Keratinocyte (primary cell): Measurements from ENCODE around the gene ADGRG4. TPM values are rescaled to one million over a fixed set of nuclear protein-coding genes. Genes with fewer than 3 reads are reported as not detected.

ENCODE experiments used
- DNase-seq: peaks from one replicate; pipeline ENCODE4 v3.0.0-alpha.2; 2011; ENCODE audit warnings: low read depth, missing footprints, low spot score
- FAIRE-seq: peaks from 2 replicates; lab custom pipeline; 2011; peaks lifted over from hg19 to GRCh38; lab: Jason Lieb, UNC
- H2AFZ ChIP-seq: 2 replicates; pipeline ENCODE4 v1.6.0; 2012; ENCODE audit warnings: low read length, control low read depth, inconsistent platforms; ENCODE audit not compliant: control insufficient read depth
- H3K27ac ChIP-seq: 2 replicates; pipeline ENCODE4 v1.5.1; 2011; ENCODE audit warnings: low read length; ENCODE audit not compliant: control insufficient read depth, insufficient read depth
- H3K27me3 ChIP-seq: 3 replicates; pipeline ENCODE4 v1.6.0; 2011; ENCODE audit warnings: low read length; ENCODE audit not compliant: control insufficient read depth, insufficient read depth; ENCODE audit errors: extremely low read depth
- H3K36me3 ChIP-seq, 2 experiments: 2 replicates in 1 of 2; 3 replicates in 1 of 2; pipeline ENCODE4 v1.5.1; 2011; ENCODE audit warnings: low read length in 2 of 2, mild to moderate bottlenecking in 1 of 2; ENCODE audit not compliant: control insufficient read depth in 2 of 2, insufficient read depth in 2 of 2; ENCODE audit errors: extremely low read depth in 1 of 2
- H3K4me1 ChIP-seq: 3 replicates; pipeline ENCODE4 v1.5.1; 2011; ENCODE audit warnings: low read length; ENCODE audit not compliant: control insufficient read depth, insufficient read depth; ENCODE audit errors: extremely low read depth
- H3K4me2 ChIP-seq: 3 replicates; pipeline ENCODE4 v1.6.0; 2011; ENCODE audit warnings: low read depth, low read length; ENCODE audit not compliant: control insufficient read depth, insufficient read depth; ENCODE audit errors: extremely low read depth
- H3K4me3 ChIP-seq, 3 experiments: fragments of 200-600 bp in 1 of 3; sonication (generic) in 1 of 3; 2 replicates in 2 of 3; 3 replicates in 1 of 3; pipeline ENCODE4 v1.5.1; 2011 to 2016; ENCODE audit warnings: low read length in 3 of 3, mild to moderate bottlenecking in 3 of 3, control low read depth in 2 of 3, inconsistent platforms in 1 of 3, low read depth in 1 of 3, mixed read lengths in 1 of 3, mixed run types in 1 of 3, moderate library complexity in 1 of 3; ENCODE audit not compliant: control insufficient read depth in 2 of 3, insufficient read depth in 2 of 3; ENCODE audit errors: extremely low read depth in 1 of 3
- H3K79me2 ChIP-seq: 2 replicates; pipeline ENCODE4 v1.6.0; 2012; ENCODE audit warnings: low read length; ENCODE audit not compliant: control insufficient read depth, insufficient read depth
- H3K9ac ChIP-seq: 3 replicates; pipeline ENCODE4 v1.6.0; 2011; ENCODE audit warnings: low read length; ENCODE audit not compliant: control insufficient read depth, insufficient read depth; ENCODE audit errors: extremely low read depth
- H3K9me1 ChIP-seq: 3 replicates; pipeline ENCODE4 v1.6.0; 2011; ENCODE audit warnings: low read length; ENCODE audit not compliant: control insufficient read depth, insufficient read depth; ENCODE audit errors: extremely low read depth
- H3K9me3 ChIP-seq: 2 replicates; pipeline ENCODE4 v1.5.1; 2012; ENCODE audit warnings: low read depth, low read length; ENCODE audit not compliant: control insufficient read depth
- H4K20me1 ChIP-seq: 3 replicates; pipeline ENCODE4 v1.6.0; 2011; ENCODE audit warnings: low read length; ENCODE audit not compliant: control insufficient read depth, insufficient read depth; ENCODE audit errors: extremely low read depth
- EZH2 ChIP-seq: IDR thresholded peaks from one replicate; pipeline ENCODE4 v1.6.1; 2012; ENCODE audit warnings: inconsistent platforms, mild to moderate bottlenecking, low read length, moderate library complexity
- dilution Hi-C: fragments of 300-500 bp; cut with MboI; formaldehyde crosslinking; loops from one replicate; pipeline ENCODE4 v1.7.0; 2020; ENCODE audit warnings: low sequenced_read_pairs; ENCODE audit not compliant: extremely low pct_ligation_motif_present
- polyA plus RNA-seq, 5 experiments: library from polyadenylated mRNA; depleted of rRNA in 3 of 5; stranded (reverse) in 3 of 5; stranded (forward) in 1 of 5; unstranded in 1 of 5; fragments of >200 nt; gene quantifications; 1 replicate in 1 of 5; 2 replicates in 3 of 5; 3 replicates in 1 of 5; pipeline versions ENCODE4 v1.2.1 to v1.2.3, GENCODE V29; 2011 to 2012; ENCODE audit warnings: missing spikeins in 2 of 5, low read depth in 1 of 5, low replicate concordance in 1 of 5
- TF ChIP-seq, protein P1 (sequence below), 3 experiments: IDR thresholded peaks in 1 of 3; conservative IDR thresholded peaks in 1 of 3; optimal IDR thresholded peaks in 1 of 3; 2 replicates in 2 of 3; 3 replicates in 1 of 3; pipeline versions ENCODE3 to v1.5.1; 2011; ENCODE audit warnings: low read length in 3 of 3, mild to moderate bottlenecking in 3 of 3, moderate library complexity in 2 of 3, control low read depth in 1 of 3, inconsistent platforms in 1 of 3; ENCODE audit not compliant: insufficient read depth in 2 of 3; ENCODE audit errors: extremely low read depth in 1 of 3

ADGRG4 gene
- polyA plus RNA-seq, 1 donor (not counting 4 experiments of a cell fraction or from before 2014, with no cell fraction given) = not detected

DNA sequence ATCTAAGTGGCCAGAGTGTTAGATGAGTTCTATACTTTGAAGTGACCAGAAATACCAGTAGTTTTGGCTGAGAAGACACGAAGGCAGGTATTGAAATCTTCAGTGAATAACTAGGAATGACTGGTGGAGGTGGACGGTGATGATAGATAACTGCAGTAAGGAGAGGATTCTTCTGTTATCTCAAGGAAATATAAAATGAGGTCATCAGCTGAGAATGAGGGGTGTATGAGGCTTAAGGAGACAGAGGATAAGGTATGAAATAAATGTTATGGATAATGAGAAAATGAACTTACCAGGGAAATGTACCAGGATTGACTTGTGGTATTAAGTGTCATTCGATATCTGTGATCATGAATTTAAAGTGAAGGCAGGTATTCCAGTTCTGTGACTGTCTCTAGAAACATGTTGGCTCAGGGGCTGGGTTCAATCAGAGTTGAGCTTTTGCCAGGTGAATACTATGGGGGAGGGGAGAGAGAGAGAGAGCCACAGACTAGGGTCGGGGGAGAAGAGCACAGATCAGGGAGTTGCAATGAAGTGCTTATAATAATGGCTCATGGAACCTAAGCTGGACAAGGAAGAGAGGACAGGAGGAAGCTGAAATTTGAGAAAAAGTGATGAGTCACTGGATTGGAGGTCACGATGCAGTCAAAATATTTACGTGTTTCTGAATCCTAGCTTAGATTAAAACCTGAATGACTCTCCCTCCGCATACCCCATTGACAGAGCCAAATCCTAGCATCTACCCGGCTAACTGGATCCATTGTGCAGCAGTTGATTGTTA is 149.5 kb downstream of the ADGRG4 start:
- H3K9me1 ChIP-seq = no peaks in the 10 kb centered on the region
- H3K4me3 ChIP-seq = no peak overlapping the region
- no peak overlapping the region for H3K27ac ChIP-seq
- H3K9ac ChIP-seq = no peak overlapping the region
- no peaks in the 10 kb centered on the region for H3K27me3 ChIP-seq
- dilution Hi-C loops = no loop called here
- FAIRE-seq (no peak), DNase-seq (no peak)
- no peaks in the 10 kb centered on the region for H3K36me3 ChIP-seq
- no peaks in the 10 kb centered on the region for H3K9me3 ChIP-seq
- no peaks in the 10 kb centered on the region for H4K20me1 ChIP-seq
- no peak overlapping the region for H3K4me2 ChIP-seq
- no peak for TF ChIP-seq EZH2
- TF ChIP-seq, protein P1, sequence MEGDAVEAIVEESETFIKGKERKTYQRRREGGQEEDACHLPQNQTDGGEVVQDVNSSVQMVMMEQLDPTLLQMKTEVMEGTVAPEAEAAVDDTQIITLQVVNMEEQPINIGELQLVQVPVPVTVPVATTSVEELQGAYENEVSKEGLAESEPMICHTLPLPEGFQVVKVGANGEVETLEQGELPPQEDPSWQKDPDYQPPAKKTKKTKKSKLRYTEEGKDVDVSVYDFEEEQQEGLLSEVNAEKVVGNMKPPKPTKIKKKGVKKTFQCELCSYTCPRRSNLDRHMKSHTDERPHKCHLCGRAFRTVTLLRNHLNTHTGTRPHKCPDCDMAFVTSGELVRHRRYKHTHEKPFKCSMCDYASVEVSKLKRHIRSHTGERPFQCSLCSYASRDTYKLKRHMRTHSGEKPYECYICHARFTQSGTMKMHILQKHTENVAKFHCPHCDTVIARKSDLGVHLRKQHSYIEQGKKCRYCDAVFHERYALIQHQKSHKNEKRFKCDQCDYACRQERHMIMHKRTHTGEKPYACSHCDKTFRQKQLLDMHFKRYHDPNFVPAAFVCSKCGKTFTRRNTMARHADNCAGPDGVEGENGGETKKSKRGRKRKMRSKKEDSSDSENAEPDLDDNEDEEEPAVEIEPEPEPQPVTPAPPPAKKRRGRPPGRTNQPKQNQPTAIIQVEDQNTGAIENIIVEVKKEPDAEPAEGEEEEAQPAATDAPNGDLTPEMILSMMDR (optimal IDR thresholded peaks at IDR 0.05 in 1 of 3, IDR thresholded peaks at IDR 0.05 in 1 of 3, conservative IDR thresholded peaks at IDR 0.05 in 1 of 3; ENCODE audit: extremely low read depth in 1 of 3, insufficient read depth in 2 of 3, low read length in 3 of 3) = no peak
- H3K4me1 ChIP-seq = no peaks in the 10 kb centered on the region
- H2AFZ ChIP-seq = no peak overlapping the region
- H3K79me2 ChIP-seq = no peaks in the 10 kb centered on the region

DNA sequence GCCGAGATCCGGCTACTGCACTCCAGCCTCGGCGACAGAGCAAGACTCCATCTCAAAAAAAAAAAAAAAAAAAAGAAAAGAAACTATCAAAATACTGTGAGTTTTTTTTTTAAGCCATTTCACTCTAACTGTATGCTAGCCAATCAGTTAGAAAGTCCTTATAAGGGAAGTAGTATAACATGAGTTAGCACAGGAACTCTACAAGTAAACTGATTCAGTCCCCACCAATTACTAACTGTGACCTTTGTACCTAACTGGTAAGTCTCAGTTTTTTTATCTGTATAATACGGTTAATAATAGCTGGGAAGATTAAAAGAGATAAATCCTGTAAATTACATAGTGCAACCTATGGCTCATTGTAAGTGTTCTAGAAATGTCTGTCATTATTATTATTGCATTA is 151.9 kb downstream of the ADGRG4 start:
- DNase-seq (no peak), FAIRE-seq (no peak)
- no peak overlapping the region for H3K4me3 ChIP-seq
- TF ChIP-seq, protein P1 (optimal IDR thresholded peaks at IDR 0.05 in 1 of 3, IDR thresholded peaks at IDR 0.05 in 1 of 3, conservative IDR thresholded peaks at IDR 0.05 in 1 of 3; ENCODE audit: extremely low read depth in 1 of 3, insufficient read depth in 2 of 3, low read length in 3 of 3) = no peak
- no peak for TF ChIP-seq EZH2
- no peak overlapping the region for H3K27ac ChIP-seq
- no peaks in the 10 kb centered on the region for H4K20me1 ChIP-seq
- no peaks in the 10 kb centered on the region for H3K9me1 ChIP-seq
- H3K9ac ChIP-seq = no peak overlapping the region
- H3K4me1 ChIP-seq = no peaks in the 10 kb centered on the region
- H3K4me2 ChIP-seq = no peak overlapping the region
- no peaks in the 10 kb centered on the region for H3K9me3 ChIP-seq
- no peak overlapping the region for H2AFZ ChIP-seq
- no peaks in the 10 kb centered on the region for H3K27me3 ChIP-seq
- no peaks in the 10 kb centered on the region for H3K36me3 ChIP-seq
- dilution Hi-C loops = no loop called here
- no peaks in the 10 kb centered on the region for H3K79me2 ChIP-seq
